ENCODE data around the gene SUN2. TPM values are rescaled to one million over a fixed set of nuclear protein-coding genes. Genes with fewer than 3 reads are reported as not detected.

The SUN2 gene
- total and polyA plus RNA-seq, 7 donors = 57.6 to 152 (median 101) TPM

- Histone ChIP-seq H3K4me1 (no peaks in the 10 kb centered on the region), H3K9me3 (no peaks in the 10 kb centered on the region), H3K4me3 (no peak overlapping the region), H3K36me3 (ENCODE audit: insufficient read depth in 1 of 2, low read depth in 1 of 2) (no peaks in the 10 kb centered on the region), H3K27ac (no peak overlapping the region), H3K27me3 (ENCODE audit: insufficient read depth in 3 of 3, low read length in 2 of 3) (no peaks in the 10 kb centered on the region)
- ATAC-seq = no peak
- no peak for TF ChIP-seq CTCF (IDR thresholded peaks at IDR 0.05)
- 80 to 81% (median 81%) methylated on average over 8 of the region's 8 CpGs for WGBS, 3 donors
- intact Hi-C loops (cut with DNase I) = loop anchor here in 1 of 2 donors (5.0 kb wide), 1 partner anchor 70 kb away; the partner anchor contains the start of gene NPTXR
- DNase-seq = no peak
Measured at GRCh38 chr22:38772623-38772873, 16.8 kb upstream of the SUN2 start.

- no peaks in the 10 kb centered on the region for H3K9me3 ChIP-seq
- ATAC-seq (no peak), DNase-seq (no peak)
- H3K27ac ChIP-seq = no peak overlapping the region
- TF ChIP-seq CTCF (IDR thresholded peaks at IDR 0.05) = no peak
- H3K36me3 ChIP-seq (ENCODE audit: insufficient read depth in 1 of 2, low read depth in 1 of 2) = no peaks in the 10 kb centered on the region
- WGBS, 3 donors = 86 to 93% (median 87%) methylated on average over 16 of the region's 16 CpGs
- H3K27me3 ChIP-seq (ENCODE audit: insufficient read depth in 3 of 3, low read length in 2 of 3) = no peaks in the 10 kb centered on the region
- intact Hi-C loops (cut with DNase I) = loop anchor here in 1 of 2 donors (5.0 kb wide), 1 partner anchor 72 kb away; the partner anchor contains the start of gene NPTXR
- peaks cover 8% of the 10 kb centered on the region for H3K4me1 ChIP-seq
- no peak overlapping the region for H3K4me3 ChIP-seq
Measured at GRCh38 chr22:38770257-38770949, 14.6 kb upstream of the SUN2 start.

DNA sequence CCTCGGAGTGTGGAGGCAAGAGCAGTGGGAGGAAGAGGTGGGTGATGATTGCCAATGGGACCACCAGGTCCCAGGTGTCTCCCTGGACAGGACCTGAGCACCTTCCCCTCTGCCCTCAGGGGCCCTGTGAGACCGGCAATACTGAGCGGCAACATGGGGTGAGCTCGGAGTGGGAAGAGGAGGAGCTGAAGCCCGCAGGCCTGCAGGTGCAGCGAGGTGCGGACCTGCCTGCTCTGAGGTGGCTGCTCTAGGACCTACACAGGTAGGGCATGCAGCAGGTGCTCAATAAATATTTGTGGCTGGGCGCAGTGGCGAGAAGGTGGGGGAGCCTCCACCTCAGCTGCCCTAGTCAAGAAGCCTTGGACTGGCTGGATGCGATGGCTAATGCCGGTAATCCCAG lies 12.2 kb upstream of the SUN2 start:
- H3K4me3 ChIP-seq = no peak overlapping the region
- H3K27me3 ChIP-seq (ENCODE audit: insufficient read depth in 3 of 3, low read length in 2 of 3) = no peaks in the 10 kb centered on the region
- DNase-seq (no peak), ATAC-seq (no peak)
- peaks cover 17% of the 10 kb centered on the region for H3K4me1 ChIP-seq
- 95 to 97% (median 95%) methylated on average over 9 to 11 of the region's 11 CpGs for WGBS, 3 donors
- no peaks in the 10 kb centered on the region for H3K36me3 ChIP-seq (ENCODE audit: insufficient read depth in 1 of 2, low read depth in 1 of 2)
- TF ChIP-seq CTCF (IDR thresholded peaks at IDR 0.05) = no peak
- intact Hi-C loops (cut with DNase I) = loop anchor here (5.0 to 10.0 kb wide), 3 partner anchors 77 to 364 kb away; partner anchors contain the start of gene NPTXR (in 1 of the 2)
- no peak overlapping the region for H3K27ac ChIP-seq
- no peaks in the 10 kb centered on the region for H3K9me3 ChIP-seq

- ATAC-seq (no peak), DNase-seq (no peak)
- intact Hi-C loops (cut with DNase I) = loop anchor here (5.0 to 10.0 kb wide), 3 partner anchors 77 to 365 kb away; partner anchors contain the start of gene NPTXR (in 1 of the 2)
- TF ChIP-seq CTCF (IDR thresholded peaks at IDR 0.05) = no peak
- no peaks in the 10 kb centered on the region for H3K9me3 ChIP-seq
- no peaks in the 10 kb centered on the region for H3K36me3 ChIP-seq (ENCODE audit: insufficient read depth in 1 of 2, low read depth in 1 of 2)
- H3K27me3 ChIP-seq (ENCODE audit: insufficient read depth in 3 of 3, low read length in 2 of 3) = no peaks in the 10 kb centered on the region
- no peak overlapping the region for H3K27ac ChIP-seq
- H3K4me3 ChIP-seq = no peak overlapping the region
- WGBS, 3 donors = 85 to 89% (median 88%) methylated on average over 9 of the region's 9 CpGs
- H3K4me1 ChIP-seq = peaks cover 17% of the 10 kb centered on the region
Measured at GRCh38 chr22:38767313-38767712, 11.5 kb upstream of the SUN2 start.

Data from psoas muscle (tissue), 8 donors.